ENCODE results near the gene C1orf167. TPM values are rescaled to one million over a fixed set of nuclear protein-coding genes. Genes with fewer than 3 reads are reported as not detected.

The C1orf167 gene
- total RNA-seq, 1 experiment from 2014 or later, result not detected

GRCh38 chr1:11804666-11805421 lies 42.9 kb downstream of the C1orf167 start:
- Histone ChIP-seq H3K4me2 (ENCODE audit: low read length) (peak overlapping the region; percentile 89), H3K4me1 (ENCODE audit: insufficient read depth, low read length) (peaks cover 50% of the 10 kb centered on the region), H2AFZ (ENCODE audit: low read length) (peak overlapping the region; percentile 80; the same call in 1 of the 2 replicates), H3K9me2 (replicated peaks; ENCODE audit: low read length) (no peaks in the 10 kb centered on the region), H3K9ac (ENCODE audit: low read length) (peak overlapping the region; percentile 82), H3K27me3 (ENCODE audit: low read length) (no peaks in the 10 kb centered on the region), H3K79me2 (ENCODE audit: low read length) (peaks cover 22% of the 10 kb centered on the region), H3K27ac (ENCODE audit: low read length) (peak overlapping the region; percentile 91), H3K4me3 (ENCODE audit: low read length) (peak overlapping the region; percentile 83), H3K9me3 (ENCODE audit: low read length) (no peaks in the 10 kb centered on the region), H3K36me3 (ENCODE audit: low read depth, low read length) (no peaks in the 10 kb centered on the region; the same call in 1 of the 2 replicates), H4K20me1 (ENCODE audit: low read length) (no peaks in the 10 kb centered on the region), H3F3A (ENCODE audit: low read length, unreplicated experiment) (no peaks in the 10 kb centered on the region)
- DNase-seq (peak; percentile 12), ATAC-seq (no peak)
- intact Hi-C loops (cut with micrococcal nuclease), result loop anchor here (1.0 to 5.0 kb wide), 2 partner anchors 18 to 68 kb away; partner anchors contain the start of gene AGTRAP
- POLR2A ChIA-PET (ENCODE audit: unreplicated experiment), result no interaction called here
- no peak for TF ChIP-seq CTCF (conservative IDR thresholded peaks at IDR 0.05; ENCODE audit: low read depth, low read length)
- TF ChIP-seq EZH2 (IDR thresholded peaks at IDR 0.05; ENCODE audit: low read length, unreplicated experiment), result no peak
- TF ChIP-seq EZH2phosphoT487 (IDR thresholded peaks at IDR 0.05; ENCODE audit: borderline replicate concordance, low read length), result no peak
- BruUV-seq (replicated peaks), result no TSS peak
- CTCF ChIA-PET, result no interaction called here

DNA sequence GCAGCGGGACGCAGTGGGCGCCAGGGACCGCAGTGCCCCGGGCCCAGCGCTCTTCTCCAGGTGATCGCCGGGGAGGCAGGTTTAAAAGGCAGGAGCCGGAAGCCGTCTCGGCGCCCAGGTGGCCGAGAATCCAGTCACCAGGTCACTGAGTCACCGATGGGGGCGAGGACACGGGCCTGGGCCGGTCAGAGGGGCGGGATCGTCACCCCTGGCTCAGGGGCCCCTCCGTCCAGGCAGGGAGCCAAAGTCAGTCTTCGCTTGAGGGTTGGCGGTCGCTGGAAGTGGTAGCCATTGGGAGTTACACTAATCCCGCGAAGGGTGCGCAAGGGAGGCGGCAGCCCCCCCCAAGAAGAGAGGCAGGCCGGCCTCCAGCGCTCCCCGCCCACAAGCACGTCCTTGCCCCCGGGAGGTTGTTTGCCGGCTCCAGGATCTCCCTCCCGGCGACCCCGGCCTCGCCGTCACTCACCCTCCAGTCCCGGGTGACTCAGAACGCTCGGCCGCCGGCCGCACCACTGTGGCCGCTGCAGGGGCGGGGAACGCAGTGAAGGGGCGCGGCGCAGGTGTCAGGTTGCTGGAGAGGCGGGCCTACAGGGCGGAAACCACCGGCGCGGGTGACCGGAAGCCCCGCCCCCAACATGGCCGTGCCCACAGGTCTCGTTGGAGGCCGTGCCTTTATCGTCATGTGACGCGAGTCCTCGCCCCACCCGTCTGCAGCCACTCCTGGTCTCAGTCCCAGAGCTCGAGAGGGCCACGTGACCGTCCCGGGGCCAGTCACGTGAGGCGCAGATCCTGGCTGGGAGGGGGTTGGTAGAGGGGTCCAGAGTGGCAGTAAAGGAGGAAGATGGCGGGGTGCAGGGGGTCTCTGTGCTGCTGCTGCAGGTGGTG lies 43.7 kb downstream of the C1orf167 start, which contains the start of the genes CLCN6 and MTHFR:
TSS of gene CLCN6 (plus strand) at position 770 of the 885 bp plus-strand sequence. CDS start at position 842, 72 bp downstream.
TSS of gene MTHFR (minus strand) at position 543 of the 885 bp plus-strand sequence. CDS start 2,848 bp downstream, outside the sequence.
- TF ChIP-seq EZH2phosphoT487 (IDR thresholded peaks at IDR 0.05; ENCODE audit: borderline replicate concordance, low read length) (no peak), CTCF (conservative IDR thresholded peaks at IDR 0.05; ENCODE audit: low read depth, low read length) (no peak), EZH2 (IDR thresholded peaks at IDR 0.05; ENCODE audit: low read length, unreplicated experiment) (no peak)
- Histone ChIP-seq H3K9ac (ENCODE audit: low read length) (peak within 1 kb of the TSS; percentile 85), H2AFZ (ENCODE audit: low read length) (peak within 1 kb of the TSS; percentile 82), H3F3A (ENCODE audit: low read length, unreplicated experiment) (no peaks in the 10 kb centered on the region), H3K4me2 (ENCODE audit: low read length) (peak within 1 kb of the TSS; percentile 93), H3K27ac (ENCODE audit: low read length) (peak within 1 kb of the TSS; percentile 91), H4K20me1 (ENCODE audit: low read length) (no peaks in the 10 kb centered on the region), H3K4me3 (ENCODE audit: low read length) (peak within 1 kb of the TSS; percentile 83), H3K4me1 (ENCODE audit: insufficient read depth, low read length) (peaks cover 50% of the 10 kb centered on the region), H3K9me3 (ENCODE audit: low read length) (no peaks in the 10 kb centered on the region), H3K79me2 (ENCODE audit: low read length) (peaks cover 22% of the 10 kb centered on the region), H3K9me2 (replicated peaks; ENCODE audit: low read length) (no peaks in the 10 kb centered on the region), H3K36me3 (ENCODE audit: low read depth, low read length) (no peaks in the 10 kb centered on the region; the same call in 1 of the 2 replicates), H3K27me3 (ENCODE audit: low read length) (no peaks in the 10 kb centered on the region)
- ChIA-PET CTCF (interaction anchor here (0.6 kb wide), 1 partner anchor 21 kb away, joined by 4 read pairs; no protein-coding TSS in a partner anchor), POLR2A (ENCODE audit: unreplicated experiment) (interaction anchor here (0.6 to 1.0 kb wide), 4 partner anchors 16 to 213 kb away, joined by 3 to 6 read pairs (median 6); no protein-coding TSS in a partner anchor)
- DNase-seq, result peak; percentile 99
- TSS peak; percentile 49 for BruUV-seq (replicated peaks)
- intact Hi-C loops (cut with micrococcal nuclease), result loop anchor here (1.0 to 5.0 kb wide), 2 partner anchors 18 to 68 kb away; partner anchors contain the start of gene AGTRAP
- ATAC-seq, result peak; percentile 86

All from PC-3 (cell line).